Measurements from ENCODE around the gene FRYL. TPM values are rescaled to one million over a fixed set of nuclear protein-coding genes. Genes with fewer than 3 reads are reported as not detected.
A peak's percentile ranks its signal among the peaks of the same experiment; 100 is the strongest.

Gene FRYL
- total and polyA plus RNA-seq, 2 of the 8 experiments (the other 6 are each of a cell fraction or from before 2014, with no cell fraction given) = 8.0 to 36.5 TPM

DNA sequence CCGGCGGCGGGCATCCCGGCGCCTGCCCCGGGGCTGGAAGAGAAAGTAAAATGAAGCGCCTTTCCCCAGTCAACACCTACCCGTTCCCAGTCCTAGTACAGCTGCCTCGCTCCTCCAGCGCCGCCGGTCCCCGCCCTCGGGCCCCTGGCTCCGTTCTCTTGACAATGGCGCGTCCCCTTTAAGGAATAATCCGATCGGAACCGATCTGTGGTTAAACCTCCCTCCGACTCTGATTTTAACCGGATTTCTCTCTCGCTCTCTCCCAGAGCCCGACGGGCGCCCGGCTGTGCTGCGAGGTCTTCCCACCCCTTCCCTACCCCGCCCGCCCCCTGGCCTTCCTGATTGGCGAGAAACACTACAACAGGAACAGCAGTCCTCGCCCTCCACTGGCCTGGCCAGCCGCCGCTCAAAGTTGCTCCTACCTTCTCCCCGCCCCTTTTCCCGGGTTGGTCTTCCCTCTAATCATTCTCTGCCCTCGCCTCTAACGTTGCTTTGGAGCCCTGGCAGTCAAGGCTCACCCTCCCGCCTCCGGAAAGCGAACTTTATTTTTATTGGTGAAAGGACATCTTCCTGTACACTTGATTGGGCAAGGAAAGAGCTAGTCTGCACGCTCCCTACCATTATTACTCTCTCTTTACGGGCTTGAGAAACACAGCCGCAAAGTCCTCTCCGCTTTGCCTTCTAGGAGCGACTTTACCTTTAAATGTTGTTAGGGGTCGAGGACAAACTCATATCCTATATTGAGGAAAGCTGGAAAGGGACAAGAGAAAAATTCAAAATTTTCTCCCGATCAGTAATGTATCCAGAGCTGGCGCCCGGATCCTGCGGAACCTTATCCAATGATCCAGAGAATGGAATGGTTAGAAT is at the start of gene FRYL (continued):
- TF ChIP-seq RNF2 (IDR thresholded peaks at IDR 0.05; ENCODE audit: borderline replicate concordance, low read depth, low read length, missing control alignments, poor library complexity, severe bottlenecking) (no peak), CBX8 (IDR thresholded peaks at IDR 0.05; ENCODE audit: borderline replicate concordance, low read depth, low read length) (no peak), RBBP5 (IDR thresholded peaks at IDR 0.05; ENCODE audit: borderline replicate concordance, low read depth, low read length) (peak; percentile 14; the same call in 1 of the 2 replicates), BACH1 (IDR thresholded peaks at IDR 0.05; ENCODE audit: low read length) (no peak), CTBP2 (IDR thresholded peaks at IDR 0.05; ENCODE audit: borderline replicate concordance, insufficient read depth, insufficient read length, low read length) (no peak), SAP30 (IDR thresholded peaks at IDR 0.05; ENCODE audit: insufficient read depth, insufficient replicate concordance, low read length) (no peak)
- TF ChIP-seq, protein P1, sequence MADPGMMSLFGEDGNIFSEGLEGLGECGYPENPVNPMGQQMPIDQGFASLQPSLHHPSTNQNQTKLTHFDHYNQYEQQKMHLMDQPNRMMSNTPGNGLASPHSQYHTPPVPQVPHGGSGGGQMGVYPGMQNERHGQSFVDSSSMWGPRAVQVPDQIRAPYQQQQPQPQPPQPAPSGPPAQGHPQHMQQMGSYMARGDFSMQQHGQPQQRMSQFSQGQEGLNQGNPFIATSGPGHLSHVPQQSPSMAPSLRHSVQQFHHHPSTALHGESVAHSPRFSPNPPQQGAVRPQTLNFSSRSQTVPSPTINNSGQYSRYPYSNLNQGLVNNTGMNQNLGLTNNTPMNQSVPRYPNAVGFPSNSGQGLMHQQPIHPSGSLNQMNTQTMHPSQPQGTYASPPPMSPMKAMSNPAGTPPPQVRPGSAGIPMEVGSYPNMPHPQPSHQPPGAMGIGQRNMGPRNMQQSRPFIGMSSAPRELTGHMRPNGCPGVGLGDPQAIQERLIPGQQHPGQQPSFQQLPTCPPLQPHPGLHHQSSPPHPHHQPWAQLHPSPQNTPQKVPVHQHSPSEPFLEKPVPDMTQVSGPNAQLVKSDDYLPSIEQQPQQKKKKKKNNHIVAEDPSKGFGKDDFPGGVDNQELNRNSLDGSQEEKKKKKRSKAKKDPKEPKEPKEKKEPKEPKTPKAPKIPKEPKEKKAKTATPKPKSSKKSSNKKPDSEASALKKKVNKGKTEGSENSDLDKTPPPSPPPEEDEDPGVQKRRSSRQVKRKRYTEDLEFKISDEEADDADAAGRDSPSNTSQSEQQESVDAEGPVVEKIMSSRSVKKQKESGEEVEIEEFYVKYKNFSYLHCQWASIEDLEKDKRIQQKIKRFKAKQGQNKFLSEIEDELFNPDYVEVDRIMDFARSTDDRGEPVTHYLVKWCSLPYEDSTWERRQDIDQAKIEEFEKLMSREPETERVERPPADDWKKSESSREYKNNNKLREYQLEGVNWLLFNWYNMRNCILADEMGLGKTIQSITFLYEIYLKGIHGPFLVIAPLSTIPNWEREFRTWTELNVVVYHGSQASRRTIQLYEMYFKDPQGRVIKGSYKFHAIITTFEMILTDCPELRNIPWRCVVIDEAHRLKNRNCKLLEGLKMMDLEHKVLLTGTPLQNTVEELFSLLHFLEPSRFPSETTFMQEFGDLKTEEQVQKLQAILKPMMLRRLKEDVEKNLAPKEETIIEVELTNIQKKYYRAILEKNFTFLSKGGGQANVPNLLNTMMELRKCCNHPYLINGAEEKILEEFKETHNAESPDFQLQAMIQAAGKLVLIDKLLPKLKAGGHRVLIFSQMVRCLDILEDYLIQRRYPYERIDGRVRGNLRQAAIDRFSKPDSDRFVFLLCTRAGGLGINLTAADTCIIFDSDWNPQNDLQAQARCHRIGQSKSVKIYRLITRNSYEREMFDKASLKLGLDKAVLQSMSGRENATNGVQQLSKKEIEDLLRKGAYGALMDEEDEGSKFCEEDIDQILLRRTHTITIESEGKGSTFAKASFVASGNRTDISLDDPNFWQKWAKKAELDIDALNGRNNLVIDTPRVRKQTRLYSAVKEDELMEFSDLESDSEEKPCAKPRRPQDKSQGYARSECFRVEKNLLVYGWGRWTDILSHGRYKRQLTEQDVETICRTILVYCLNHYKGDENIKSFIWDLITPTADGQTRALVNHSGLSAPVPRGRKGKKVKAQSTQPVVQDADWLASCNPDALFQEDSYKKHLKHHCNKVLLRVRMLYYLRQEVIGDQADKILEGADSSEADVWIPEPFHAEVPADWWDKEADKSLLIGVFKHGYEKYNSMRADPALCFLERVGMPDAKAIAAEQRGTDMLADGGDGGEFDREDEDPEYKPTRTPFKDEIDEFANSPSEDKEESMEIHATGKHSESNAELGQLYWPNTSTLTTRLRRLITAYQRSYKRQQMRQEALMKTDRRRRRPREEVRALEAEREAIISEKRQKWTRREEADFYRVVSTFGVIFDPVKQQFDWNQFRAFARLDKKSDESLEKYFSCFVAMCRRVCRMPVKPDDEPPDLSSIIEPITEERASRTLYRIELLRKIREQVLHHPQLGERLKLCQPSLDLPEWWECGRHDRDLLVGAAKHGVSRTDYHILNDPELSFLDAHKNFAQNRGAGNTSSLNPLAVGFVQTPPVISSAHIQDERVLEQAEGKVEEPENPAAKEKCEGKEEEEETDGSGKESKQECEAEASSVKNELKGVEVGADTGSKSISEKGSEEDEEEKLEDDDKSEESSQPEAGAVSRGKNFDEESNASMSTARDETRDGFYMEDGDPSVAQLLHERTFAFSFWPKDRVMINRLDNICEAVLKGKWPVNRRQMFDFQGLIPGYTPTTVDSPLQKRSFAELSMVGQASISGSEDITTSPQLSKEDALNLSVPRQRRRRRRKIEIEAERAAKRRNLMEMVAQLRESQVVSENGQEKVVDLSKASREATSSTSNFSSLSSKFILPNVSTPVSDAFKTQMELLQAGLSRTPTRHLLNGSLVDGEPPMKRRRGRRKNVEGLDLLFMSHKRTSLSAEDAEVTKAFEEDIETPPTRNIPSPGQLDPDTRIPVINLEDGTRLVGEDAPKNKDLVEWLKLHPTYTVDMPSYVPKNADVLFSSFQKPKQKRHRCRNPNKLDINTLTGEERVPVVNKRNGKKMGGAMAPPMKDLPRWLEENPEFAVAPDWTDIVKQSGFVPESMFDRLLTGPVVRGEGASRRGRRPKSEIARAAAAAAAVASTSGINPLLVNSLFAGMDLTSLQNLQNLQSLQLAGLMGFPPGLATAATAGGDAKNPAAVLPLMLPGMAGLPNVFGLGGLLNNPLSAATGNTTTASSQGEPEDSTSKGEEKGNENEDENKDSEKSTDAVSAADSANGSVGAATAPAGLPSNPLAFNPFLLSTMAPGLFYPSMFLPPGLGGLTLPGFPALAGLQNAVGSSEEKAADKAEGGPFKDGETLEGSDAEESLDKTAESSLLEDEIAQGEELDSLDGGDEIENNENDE (IDR thresholded peaks at IDR 0.05; ENCODE audit: insufficient replicate concordance, low read length) = no peak
- TF ChIP-seq, protein P2, sequence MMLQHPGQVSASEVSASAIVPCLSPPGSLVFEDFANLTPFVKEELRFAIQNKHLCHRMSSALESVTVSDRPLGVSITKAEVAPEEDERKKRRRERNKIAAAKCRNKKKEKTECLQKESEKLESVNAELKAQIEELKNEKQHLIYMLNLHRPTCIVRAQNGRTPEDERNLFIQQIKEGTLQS (IDR thresholded peaks at IDR 0.05; ENCODE audit: insufficient read depth, low read depth, low read length) = no peak

Data from H1 (cell line).